Measurements from ENCODE around the gene SOX8.

DNA sequence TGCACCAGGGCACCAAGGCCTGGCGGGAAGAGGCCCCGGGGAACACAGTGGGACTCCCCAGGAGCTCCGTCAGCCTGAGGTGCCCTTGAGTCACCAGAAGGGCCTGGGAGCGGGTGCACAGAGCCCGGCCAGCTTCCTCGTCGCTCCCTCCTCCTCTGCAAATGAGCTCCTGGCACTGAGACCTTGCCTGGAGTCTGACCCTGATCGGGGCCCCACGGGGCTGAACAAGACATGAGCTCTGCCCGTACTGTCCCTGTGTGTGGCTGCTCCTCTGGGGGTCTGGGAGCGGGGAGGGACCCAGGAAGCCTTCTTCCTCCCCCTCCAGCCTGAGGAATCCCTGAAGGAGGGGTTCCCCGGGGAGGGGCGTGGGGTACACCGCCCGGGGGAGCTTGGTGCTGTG lies 54.6 kb downstream of the SOX8 start:
- TF ChIP-seq CTCF (conservative IDR thresholded peaks at IDR 0.05; ENCODE audit: low read depth, low read length) (no peak), EZH2phosphoT487 (IDR thresholded peaks at IDR 0.05; ENCODE audit: borderline replicate concordance, low read length) (no peak), EZH2 (IDR thresholded peaks at IDR 0.05; ENCODE audit: low read length, unreplicated experiment) (no peak)

Measured in PC-3 (cell line).